ENCODE measurements around the gene B3GNT5.

The B3GNT5 gene

DNA sequence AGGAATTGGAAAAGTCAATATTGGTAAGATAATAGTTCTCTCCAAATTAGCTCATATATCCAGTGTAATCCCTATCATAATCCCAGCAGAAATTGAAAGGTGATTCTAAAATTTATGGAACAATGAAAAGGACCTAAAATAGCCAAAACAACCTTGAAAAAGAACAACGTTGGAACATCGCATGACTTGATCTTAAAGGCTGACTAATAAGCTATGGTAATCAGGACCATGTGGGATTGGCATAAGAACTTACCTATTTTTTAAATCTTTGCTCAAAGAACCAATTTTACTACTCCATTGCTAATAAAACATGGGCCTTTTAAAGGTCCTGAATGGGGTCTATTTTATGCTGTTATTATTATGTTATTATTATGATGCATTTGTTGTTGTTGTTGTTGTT is 40.9 kb downstream of the B3GNT5 start:
- no peak overlapping the region for H3K9ac ChIP-seq (ENCODE audit: insufficient read length)
- H3K4me3 ChIP-seq = no peak overlapping the region
- peaks cover 5% of the 10 kb centered on the region; the same call in 1 of the 2 replicates for H3K36me3 ChIP-seq (ENCODE audit: insufficient read depth, low read length)
- no peak overlapping the region for H3K27ac ChIP-seq
- H3K9me3 ChIP-seq (ENCODE audit: low read depth, low read length) = no peaks in the 10 kb centered on the region; the same call in 1 of the 2 replicates
- TF ChIP-seq FOXP2 (optimal IDR thresholded peaks at IDR 0.05; ENCODE audit: control extremely low read depth, extremely low read length, insufficient read depth) (no peak), POLR2AphosphoS5 (IDR thresholded peaks at IDR 0.05; ENCODE audit: borderline replicate concordance, low read depth, low read length) (no peak), EZH2 (IDR thresholded peaks at IDR 0.05) (no peak)
- no peak for DNase-seq (ENCODE audit: low read depth, low spot score)

DNA sequence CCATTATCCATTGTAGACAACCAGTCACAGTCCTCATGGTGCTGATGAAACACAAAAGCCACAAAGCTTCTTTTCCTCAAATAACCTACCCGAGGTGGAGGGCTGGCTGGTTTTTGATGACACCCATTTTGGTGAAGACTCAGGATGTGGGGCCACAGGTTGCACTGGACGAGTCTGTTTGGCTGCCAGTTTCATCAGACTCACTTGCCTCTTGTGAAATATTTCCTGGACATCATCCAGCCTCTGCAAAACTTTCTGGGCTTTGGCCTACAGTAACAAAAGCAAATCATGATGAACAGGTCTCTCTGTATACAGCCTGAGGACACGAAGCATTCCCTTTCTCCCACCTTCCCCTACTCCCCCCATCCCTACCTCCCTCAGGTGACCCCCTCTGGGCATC is 42.2 kb downstream of the B3GNT5 start:
- Histone ChIP-seq H3K9me3 (ENCODE audit: low read depth, low read length) (no peaks in the 10 kb centered on the region; the same call in 1 of the 2 replicates), H3K27ac (no peak overlapping the region), H3K36me3 (ENCODE audit: insufficient read depth, low read length) (peaks cover 5% of the 10 kb centered on the region; the same call in 1 of the 2 replicates), H3K9ac (ENCODE audit: insufficient read length) (no peak overlapping the region), H3K4me3 (no peak overlapping the region)
- TF ChIP-seq POLR2AphosphoS5 (IDR thresholded peaks at IDR 0.05; ENCODE audit: borderline replicate concordance, low read depth, low read length) (no peak), FOXP2 (optimal IDR thresholded peaks at IDR 0.05; ENCODE audit: control extremely low read depth, extremely low read length, insufficient read depth) (no peak), EZH2 (IDR thresholded peaks at IDR 0.05) (no peak)
- DNase-seq (ENCODE audit: low read depth, low spot score) = no peak

DNA sequence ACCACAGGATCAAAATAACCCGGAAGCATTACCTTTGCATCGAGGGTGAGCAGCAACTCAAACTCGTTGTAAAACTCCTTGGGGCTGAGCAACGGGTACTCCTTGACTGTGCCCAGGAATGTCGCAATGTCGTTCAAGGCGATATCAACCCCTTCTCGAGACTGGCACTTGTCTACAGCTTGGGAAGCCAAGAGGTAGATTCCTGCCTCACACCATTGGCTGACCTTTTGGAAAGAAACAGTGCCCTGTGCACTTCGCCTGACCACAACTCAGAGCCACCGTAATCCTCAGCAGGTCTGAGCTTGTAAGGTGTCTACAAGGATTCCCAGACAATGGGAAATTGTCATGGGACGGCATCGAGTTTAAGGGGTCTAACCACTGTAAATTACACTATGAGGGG is 43.9 kb downstream of the B3GNT5 start:
- Histone ChIP-seq H3K36me3 (ENCODE audit: insufficient read depth, low read length) (peaks cover 5% of the 10 kb centered on the region; the same call in 1 of the 2 replicates), H3K9me3 (ENCODE audit: low read depth, low read length) (no peaks in the 10 kb centered on the region; the same call in 1 of the 2 replicates), H3K27ac (no peak overlapping the region), H3K4me3 (no peak overlapping the region), H3K9ac (ENCODE audit: insufficient read length) (no peak overlapping the region)
- TF ChIP-seq FOXP2 (optimal IDR thresholded peaks at IDR 0.05; ENCODE audit: control extremely low read depth, extremely low read length, insufficient read depth) (no peak), EZH2 (IDR thresholded peaks at IDR 0.05) (no peak), POLR2AphosphoS5 (IDR thresholded peaks at IDR 0.05; ENCODE audit: borderline replicate concordance, low read depth, low read length) (no peak)
- no peak for DNase-seq (ENCODE audit: low read depth, low spot score)

DNA sequence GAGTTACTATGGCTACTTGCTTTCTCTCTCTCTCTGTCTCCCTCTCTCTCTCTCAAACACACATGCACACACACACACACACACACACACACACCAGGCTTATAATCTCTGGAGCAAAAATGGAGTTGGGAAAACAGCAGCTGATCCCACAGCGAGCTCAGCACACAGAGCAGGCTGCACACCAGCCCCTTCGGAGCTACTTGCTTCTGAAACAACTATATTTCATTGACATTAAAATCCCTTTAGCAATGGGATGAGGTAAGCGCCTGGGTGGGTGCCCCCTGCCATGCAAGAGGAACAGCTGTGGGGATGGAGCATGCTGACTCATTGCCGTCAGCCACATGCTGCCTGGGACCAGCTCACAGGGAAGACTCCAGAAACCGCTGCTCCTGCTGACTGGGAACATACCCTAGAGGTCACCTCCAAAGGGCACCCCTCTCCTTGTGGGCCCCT is 45.7 kb downstream of the B3GNT5 start:
- H3K27ac ChIP-seq = peak overlapping the region; percentile 86
- peak overlapping the region; percentile 38 for H3K9ac ChIP-seq (ENCODE audit: insufficient read length)
- no peaks in the 10 kb centered on the region; the same call in 1 of the 2 replicates for H3K9me3 ChIP-seq (ENCODE audit: low read depth, low read length)
- H3K36me3 ChIP-seq (ENCODE audit: insufficient read depth, low read length) = no peaks in the 10 kb centered on the region
- DNase-seq (ENCODE audit: low read depth, low spot score) = peak; percentile 93
- H3K4me3 ChIP-seq = peak overlapping the region; percentile 44
- TF ChIP-seq POLR2AphosphoS5 (IDR thresholded peaks at IDR 0.05; ENCODE audit: borderline replicate concordance, low read depth, low read length) = peak; percentile 27; the same call in 1 of the 2 replicates
- peak; percentile 67 for TF ChIP-seq FOXP2 (optimal IDR thresholded peaks at IDR 0.05; ENCODE audit: control extremely low read depth, extremely low read length, insufficient read depth)
- no peak for TF ChIP-seq EZH2 (IDR thresholded peaks at IDR 0.05)

DNA sequence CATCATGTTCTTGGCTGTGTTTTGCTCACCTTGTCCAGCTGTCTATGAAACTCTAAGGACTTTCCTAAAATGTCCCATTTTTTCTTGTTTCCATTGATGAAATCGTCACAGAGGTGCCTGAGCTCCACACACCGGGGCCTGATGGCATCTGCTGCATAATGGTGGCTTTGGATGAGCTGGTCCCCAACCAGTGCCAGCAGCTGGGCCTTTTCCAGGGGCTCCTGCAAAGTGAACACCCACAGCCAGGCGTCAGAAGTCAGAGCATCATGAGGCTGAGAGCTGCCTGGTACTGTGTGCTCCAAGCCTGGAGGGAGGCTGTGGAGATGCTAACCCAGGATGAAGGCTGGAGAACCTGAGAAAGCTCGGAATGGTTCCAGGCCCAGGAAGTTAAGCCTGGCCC is 46.9 kb downstream of the B3GNT5 start:
- no peak overlapping the region; the same call in 1 of the 2 replicates for H3K27ac ChIP-seq
- no peaks in the 10 kb centered on the region; the same call in 1 of the 2 replicates for H3K9me3 ChIP-seq (ENCODE audit: low read depth, low read length)
- H3K9ac ChIP-seq (ENCODE audit: insufficient read length) = no peak overlapping the region
- no peak overlapping the region for H3K4me3 ChIP-seq
- no peak for DNase-seq (ENCODE audit: low read depth, low spot score)
- H3K36me3 ChIP-seq (ENCODE audit: insufficient read depth, low read length) = no peaks in the 10 kb centered on the region
- no peak for TF ChIP-seq FOXP2 (optimal IDR thresholded peaks at IDR 0.05; ENCODE audit: control extremely low read depth, extremely low read length, insufficient read depth)
- TF ChIP-seq POLR2AphosphoS5 (IDR thresholded peaks at IDR 0.05; ENCODE audit: borderline replicate concordance, low read depth, low read length) = no peak
- TF ChIP-seq EZH2 (IDR thresholded peaks at IDR 0.05) = no peak

DNA sequence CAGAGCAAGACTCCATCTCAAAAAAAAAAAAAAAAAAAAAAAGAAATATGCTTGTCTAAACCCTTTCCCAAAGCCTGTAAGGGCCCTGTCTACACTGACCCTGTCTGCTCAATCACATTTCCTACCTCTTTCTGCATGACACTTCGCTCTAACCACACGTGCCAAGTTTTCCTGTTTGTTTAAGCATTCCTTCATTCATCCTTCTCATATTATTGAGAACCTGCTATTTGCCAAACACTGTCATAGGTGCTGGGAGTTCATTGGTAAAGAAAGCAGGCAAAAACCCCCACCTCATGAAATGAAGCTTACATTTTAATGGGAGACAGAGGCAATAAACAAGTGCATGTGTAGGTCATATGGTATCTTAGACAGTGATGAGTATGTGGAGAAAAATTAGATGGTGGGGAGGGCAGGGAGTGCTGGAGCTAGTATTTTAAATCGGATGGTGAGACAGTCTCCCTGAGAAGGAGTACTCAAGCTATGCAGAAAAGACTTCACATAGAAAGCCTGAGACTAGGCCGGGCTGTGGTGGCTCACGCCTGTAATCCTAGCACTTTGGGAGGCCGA is 48.0 kb downstream of the B3GNT5 start:
- H3K9ac ChIP-seq (ENCODE audit: insufficient read length) = no peak overlapping the region
- no peaks in the 10 kb centered on the region; the same call in 1 of the 2 replicates for H3K9me3 ChIP-seq (ENCODE audit: low read depth, low read length)
- TF ChIP-seq FOXP2 (optimal IDR thresholded peaks at IDR 0.05; ENCODE audit: control extremely low read depth, extremely low read length, insufficient read depth) (no peak), EZH2 (IDR thresholded peaks at IDR 0.05) (no peak), POLR2AphosphoS5 (IDR thresholded peaks at IDR 0.05; ENCODE audit: borderline replicate concordance, low read depth, low read length) (no peak)
- H3K27ac ChIP-seq = no peak overlapping the region
- H3K4me3 ChIP-seq = no peak overlapping the region
- H3K36me3 ChIP-seq (ENCODE audit: insufficient read depth, low read length) = no peaks in the 10 kb centered on the region
- DNase-seq (ENCODE audit: low read depth, low spot score) = no peak

DNA sequence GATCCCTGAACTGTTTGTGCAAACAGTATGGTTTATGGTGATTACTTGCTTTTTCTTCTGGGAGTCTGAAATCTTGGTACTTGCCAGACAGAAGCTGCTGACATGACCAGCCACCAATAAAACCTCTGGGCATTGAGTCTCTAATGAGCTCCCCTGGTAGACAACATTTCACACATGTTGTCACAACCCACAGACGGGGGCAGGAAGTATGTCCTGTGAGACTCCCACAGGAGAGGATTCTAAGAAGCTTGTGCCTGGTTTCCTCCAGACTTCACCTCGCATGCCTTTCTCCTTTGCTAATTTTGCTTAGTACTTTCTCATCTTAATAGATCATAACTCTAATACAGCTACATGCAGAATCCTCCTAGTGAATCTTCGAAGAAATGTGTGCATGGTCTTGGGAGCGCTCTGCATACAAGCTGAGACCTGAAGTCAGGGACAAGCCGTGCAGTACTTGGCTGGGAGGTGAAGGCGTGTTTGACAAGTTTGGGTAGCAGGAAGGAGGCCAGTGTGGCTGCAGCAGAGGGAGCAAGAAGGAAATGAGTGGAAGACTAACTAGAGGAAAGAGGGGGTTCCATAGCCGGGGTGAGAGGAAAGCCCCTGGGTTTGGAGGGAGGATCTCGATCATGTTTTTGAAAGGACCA is 49.0 kb downstream of the B3GNT5 start:
- no peaks in the 10 kb centered on the region for H3K36me3 ChIP-seq (ENCODE audit: insufficient read depth, low read length)
- H3K9ac ChIP-seq (ENCODE audit: insufficient read length) = no peak overlapping the region
- H3K9me3 ChIP-seq (ENCODE audit: low read depth, low read length) = no peaks in the 10 kb centered on the region
- no peak overlapping the region for H3K4me3 ChIP-seq
- no peak for TF ChIP-seq POLR2AphosphoS5 (IDR thresholded peaks at IDR 0.05; ENCODE audit: borderline replicate concordance, low read depth, low read length)
- DNase-seq (ENCODE audit: low read depth, low spot score) = no peak
- H3K27ac ChIP-seq = peak overlapping the region; percentile 42; the same call in 1 of the 2 replicates

DNA sequence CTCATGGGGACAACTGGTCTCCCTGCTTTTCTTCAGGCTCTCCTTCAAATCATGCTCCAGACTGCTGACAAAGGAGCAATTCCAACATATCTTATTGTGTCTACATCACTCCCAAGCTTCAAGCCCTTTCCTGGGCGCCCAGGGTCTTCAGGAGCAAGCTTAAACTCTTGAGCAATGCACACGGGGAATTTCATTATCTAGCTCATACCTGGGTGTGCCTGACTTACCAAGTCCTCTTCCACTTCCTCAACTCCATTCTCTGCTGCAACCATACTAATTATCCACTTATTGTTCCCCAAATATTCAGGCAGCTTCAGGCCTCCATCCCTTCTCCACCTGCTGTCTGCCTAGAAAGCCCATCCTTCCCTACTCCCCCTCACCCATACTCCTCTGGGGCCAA is 50.6 kb downstream of the B3GNT5 start:
- H3K27ac ChIP-seq = no peak overlapping the region
- no peak overlapping the region for H3K4me3 ChIP-seq
- TF ChIP-seq POLR2AphosphoS5 (IDR thresholded peaks at IDR 0.05; ENCODE audit: borderline replicate concordance, low read depth, low read length) (no peak), FOXP2 (optimal IDR thresholded peaks at IDR 0.05; ENCODE audit: control extremely low read depth, extremely low read length, insufficient read depth) (no peak), EZH2 (IDR thresholded peaks at IDR 0.05) (no peak)
- H3K9me3 ChIP-seq (ENCODE audit: low read depth, low read length) = no peaks in the 10 kb centered on the region
- H3K36me3 ChIP-seq (ENCODE audit: insufficient read depth, low read length) = no peaks in the 10 kb centered on the region
- no peak for DNase-seq (ENCODE audit: low read depth, low spot score)
- H3K9ac ChIP-seq (ENCODE audit: insufficient read length) = no peak overlapping the region

Data from SK-N-MC (cell line).